SK-N-SH (cell line): ENCODE measurements around the gene ANXA9. TPM values are rescaled to one million over a fixed set of nuclear protein-coding genes. Genes with fewer than 3 reads are reported as not detected.

Source experiments
- CTCF ChIA-PET: fragments of 300-600, 350-600 bp; formaldehyde crosslinking; extraction: SDS; loops from one replicate; lab custom pipeline; 2021; lab: Yijun Ruan, JAX
- POLR2A ChIA-PET: fragments of 350-600 bp; sonication (Branson Sonifier 250); formaldehyde crosslinking; extraction: SDS; loops from one replicate; lab custom pipeline; 2020; ENCODE audit warnings: antibody characterized with exemption, inconsistent platforms; lab: Yijun Ruan, JAX
- DNase-seq: peaks from one replicate; pipeline ENCODE4 v3.0.0; 2012
- H2AFZ ChIP-seq: fragments of 200-600 bp; sonication (generic); 2 replicates; pipeline ENCODE4 v1.8.1; 2016; ENCODE audit warnings: antibody characterized with exemption, mild to moderate bottlenecking, low read depth
- H3F3A ChIP-seq: fragments of 200-600 bp; sonication (generic); replicated peaks from 2 replicates; pipeline ENCODE3; 2016; ENCODE audit warnings: antibody characterized with exemption, mild to moderate bottlenecking; ENCODE audit not compliant: insufficient read depth
- H3K27ac ChIP-seq, 2 experiments: fragments of 200-500 bp in 1 of 2; fragments of 200-600 bp in 1 of 2; sonication (Bioruptor generic) in 1 of 2; sonication (generic), shearing (Covaris generic) in 1 of 2; 2 replicates each; pipeline versions ENCODE4 v1.5.1 to v1.6.1; 2014 to 2016; ENCODE audit warnings: low read depth in 2 of 2, inconsistent platforms in 1 of 2, low read length in 1 of 2, mild to moderate bottlenecking in 1 of 2, mixed read lengths in 1 of 2
- H3K27me3 ChIP-seq: fragments of 200-600 bp; sonication (generic), shearing (Covaris generic); 2 replicates; pipeline ENCODE4 v1.6.1; 2016; ENCODE audit warnings: mixed run types; ENCODE audit not compliant: insufficient read depth
- H3K36me3 ChIP-seq, 2 experiments: fragments of 200-500 bp in 1 of 2; fragments of 200-600 bp in 1 of 2; sonication (Bioruptor generic) in 1 of 2; sonication (generic) in 1 of 2; replicated peaks in 1 of 2; 2 replicates each; pipeline versions ENCODE3 to v1.5.1; 2014 to 2016; ENCODE audit warnings: low read length in 1 of 2, mild to moderate bottlenecking in 1 of 2; ENCODE audit not compliant: insufficient read depth in 2 of 2, control insufficient read depth in 1 of 2
- H3K4me1 ChIP-seq, 2 experiments: fragments of 200-500 bp in 1 of 2; fragments of 200-600 bp in 1 of 2; sonication (Bioruptor generic) in 1 of 2; sonication (generic), shearing (Covaris generic) in 1 of 2; 2 replicates each; pipeline versions ENCODE4 v1.5.1 to v1.6.1; 2014 to 2016; ENCODE audit warnings: low read depth in 1 of 2, low read length in 1 of 2, mixed run types in 1 of 2; ENCODE audit not compliant: insufficient read depth in 2 of 2, control insufficient read depth in 1 of 2
- H3K4me2 ChIP-seq: fragments of 200-600 bp; sonication (generic), shearing (Covaris generic); 2 replicates; pipeline ENCODE4 v1.6.1; 2017; ENCODE audit warnings: mixed run types
- H3K4me3 ChIP-seq, 2 experiments: fragments of 200-500 bp in 1 of 2; fragments of 200-600 bp in 1 of 2; sonication (Bioruptor generic) in 1 of 2; sonication (generic), shearing (Covaris generic) in 1 of 2; 2 replicates each; pipeline versions ENCODE4 v1.5.1 to v1.8.1; 2014 to 2016; ENCODE audit warnings: low read depth in 2 of 2, inconsistent platforms in 1 of 2, low read length in 1 of 2, mild to moderate bottlenecking in 1 of 2, mixed read lengths in 1 of 2, moderate library complexity in 1 of 2
- H3K79me2 ChIP-seq: fragments of 200-600 bp; sonication (generic); 2 replicates; pipeline ENCODE4 v1.8.1; 2017; ENCODE audit warnings: mild to moderate bottlenecking; ENCODE audit not compliant: insufficient read depth
- H3K9ac ChIP-seq: fragments of 200-600 bp; sonication (generic); 2 replicates; pipeline ENCODE4 v1.6.1; 2017; ENCODE audit warnings: mixed run types
- H3K9me2 ChIP-seq: fragments of 200-600 bp; sonication (generic); 2 replicates; pipeline ENCODE4 v1.6.1; 2017; ENCODE audit warnings: mixed run types
- H3K9me3 ChIP-seq: fragments of 200-600 bp; sonication (generic); 2 replicates; pipeline ENCODE4 v1.6.1; 2017; ENCODE audit warnings: mixed run types, mild to moderate bottlenecking, moderate library complexity
- H4K20me1 ChIP-seq: fragments of 200-600 bp; sonication (generic); 2 replicates; pipeline ENCODE4 v1.6.1; 2017; ENCODE audit warnings: mild to moderate bottlenecking, mixed run types; ENCODE audit not compliant: insufficient read depth
- EP300 ChIP-seq, 2 experiments: IDR thresholded peaks; 2 replicates each; pipeline versions ENCODE4 v1.4.0 to v1.6.1; 2012; ENCODE audit warnings: borderline replicate concordance in 1 of 2, low read depth in 1 of 2, low read length in 1 of 2
- FOSL2 ChIP-seq: IDR thresholded peaks from 2 replicates; pipeline ENCODE4 v1.4.0; 2012; ENCODE audit warnings: low read depth, mild to moderate bottlenecking, moderate library complexity, borderline replicate concordance
- FOXM1 ChIP-seq: IDR thresholded peaks from 2 replicates; pipeline ENCODE4 v1.4.0; 2012; ENCODE audit warnings: low read depth, mild to moderate bottlenecking
- GATA2 ChIP-seq: sonication (generic); formaldehyde crosslinking; IDR thresholded peaks from 2 replicates; pipeline ENCODE4 v1.5.0; 2020; ENCODE audit warnings: mild to moderate bottlenecking, missing genetic modification reagents
- JUND ChIP-seq: IDR thresholded peaks from 2 replicates; pipeline ENCODE4 v1.4.0; 2012
- MEF2A ChIP-seq: IDR thresholded peaks from 2 replicates; pipeline ENCODE4 v1.4.0; 2012; ENCODE audit warnings: low read depth, borderline replicate concordance
- NRF1 ChIP-seq: IDR thresholded peaks from 2 replicates; pipeline ENCODE4 v1.6.1; 2012; ENCODE audit warnings: low read depth, mild to moderate bottlenecking, low read length
- PBX3 ChIP-seq: IDR thresholded peaks from 2 replicates; pipeline ENCODE4; 2012
- POLR2AphosphoS5 ChIP-seq: IDR thresholded peaks from 2 replicates; pipeline ENCODE4 v1.6.1; 2012; ENCODE audit warnings: low read depth, low read length
- RCOR1 ChIP-seq: fragments of 150-350 bp; IDR thresholded peaks from 2 replicates; pipeline ENCODE4 v1.6.1; 2017; ENCODE audit warnings: antibody characterized with exemption, low read length
- RFX5 ChIP-seq: IDR thresholded peaks from 2 replicates; pipeline ENCODE4 v1.6.1; 2012; ENCODE audit warnings: mild to moderate bottlenecking, improper control_type of control experiment, low read length
- RXRA ChIP-seq: IDR thresholded peaks from 2 replicates; pipeline ENCODE4 v1.4.0; 2012; ENCODE audit warnings: low read depth, mild to moderate bottlenecking, borderline replicate concordance
- SIN3A ChIP-seq: IDR thresholded peaks from 2 replicates; pipeline ENCODE4 v1.6.1; 2012; ENCODE audit warnings: low read depth, mild to moderate bottlenecking, low read length, moderate library complexity, borderline replicate concordance
- SMC3 ChIP-seq: IDR thresholded peaks from 2 replicates; pipeline ENCODE4 v1.6.1; 2012; ENCODE audit warnings: low read depth, low read length, improper control_type of control experiment
- TEAD4 ChIP-seq: IDR thresholded peaks from 2 replicates; pipeline ENCODE4 v1.4.0; 2012; ENCODE audit warnings: mild to moderate bottlenecking, borderline replicate concordance; ENCODE audit not compliant: insufficient read depth
- ZBTB33 ChIP-seq: IDR thresholded peaks from 2 replicates; pipeline ENCODE4 v1.4.0; 2012; ENCODE audit warnings: low read depth, borderline replicate concordance
- WGBS: methylation state at CpG from one replicate; pipeline ENCODE4 v1.1.6; 2017; ENCODE audit warnings: low lambda C conversion rate; 5-methylcytosine and 5-hydroxymethylcytosine counted together
- polyA plus RNA-seq, 3 experiments: library from polyadenylated mRNA; depleted of rRNA; stranded (reverse); fragments of >200 nt; gene quantifications; 2 replicates each; pipeline ENCODE4 v1.2.3, GENCODE V29; 2012
- TF ChIP-seq, protein P1 (sequence below): fragments of 200-600 bp; sonication (generic); IDR thresholded peaks from 2 replicates; pipeline ENCODE4 v1.6.1; 2017; ENCODE audit warnings: antibody characterized with exemption, mild to moderate bottlenecking, moderate library complexity

ANXA9 gene
- polyA plus RNA-seq, 1 of the 3 experiments (the other 2 are of a cell fraction) = 0.07 TPM

DNA sequence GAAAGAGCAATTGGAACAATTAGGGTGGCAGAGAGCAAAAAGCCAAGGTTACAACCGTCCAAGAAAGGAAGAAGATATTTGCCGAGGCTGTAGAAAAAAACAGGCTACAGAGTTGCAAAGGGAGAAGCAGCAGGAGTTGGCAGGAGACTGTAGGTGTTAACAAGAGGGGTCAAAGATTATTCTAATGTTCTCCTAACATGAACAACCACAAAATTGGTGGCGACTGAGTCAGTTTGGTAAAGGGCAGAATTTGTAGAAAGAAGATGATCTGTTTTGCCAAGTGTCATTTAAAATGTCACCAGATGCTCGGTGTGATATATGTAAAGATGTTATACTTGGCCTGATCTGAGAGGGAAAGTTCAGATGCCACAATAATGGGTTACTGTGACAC lies 25.8 kb downstream of the ANXA9 start:
- Histone ChIP-seq H4K20me1 (no peaks in the 10 kb centered on the region), H3K9me2 (no peaks in the 10 kb centered on the region), H3K27ac (peak overlapping the region; percentile 79 to 86), H2AFZ (peak overlapping the region; percentile 81), H3K79me2 (peaks cover 24% of the 10 kb centered on the region; the same call in 1 of the 2 replicates), H3K9me3 (no peaks in the 10 kb centered on the region), H3K4me1 (peaks cover 6 to 30% of the 10 kb centered on the region in 2 experiments; a peak in 2 of 4 replicates), H3K9ac (peak overlapping the region; percentile 60), H3K4me3 (peak overlapping the region; percentile 24 to 80; a peak in 3 of 4 replicates), H3F3A (peaks cover 15% of the 10 kb centered on the region), H3K36me3 (no peaks in the 10 kb centered on the region), H3K4me2 (peak overlapping the region; percentile 87), H3K27me3 (no peaks in the 10 kb centered on the region)
- WGBS = 41% methylated on average over 4 of the region's 4 CpGs
- no peak for TF ChIP-seq FOXM1
- TF ChIP-seq JUND = no peak
- no peak for TF ChIP-seq FOSL2
- TF ChIP-seq EP300 (IDR thresholded peaks at IDR 0.05; ENCODE audit: borderline replicate concordance in 1 of 2, low read depth in 1 of 2, low read length in 1 of 2) = no peak
- no peak for TF ChIP-seq RFX5
- TF ChIP-seq GATA2 (CRISPR knock-in tag) = no peak
- TF ChIP-seq NRF1 = no peak
- TF ChIP-seq, protein P1, sequence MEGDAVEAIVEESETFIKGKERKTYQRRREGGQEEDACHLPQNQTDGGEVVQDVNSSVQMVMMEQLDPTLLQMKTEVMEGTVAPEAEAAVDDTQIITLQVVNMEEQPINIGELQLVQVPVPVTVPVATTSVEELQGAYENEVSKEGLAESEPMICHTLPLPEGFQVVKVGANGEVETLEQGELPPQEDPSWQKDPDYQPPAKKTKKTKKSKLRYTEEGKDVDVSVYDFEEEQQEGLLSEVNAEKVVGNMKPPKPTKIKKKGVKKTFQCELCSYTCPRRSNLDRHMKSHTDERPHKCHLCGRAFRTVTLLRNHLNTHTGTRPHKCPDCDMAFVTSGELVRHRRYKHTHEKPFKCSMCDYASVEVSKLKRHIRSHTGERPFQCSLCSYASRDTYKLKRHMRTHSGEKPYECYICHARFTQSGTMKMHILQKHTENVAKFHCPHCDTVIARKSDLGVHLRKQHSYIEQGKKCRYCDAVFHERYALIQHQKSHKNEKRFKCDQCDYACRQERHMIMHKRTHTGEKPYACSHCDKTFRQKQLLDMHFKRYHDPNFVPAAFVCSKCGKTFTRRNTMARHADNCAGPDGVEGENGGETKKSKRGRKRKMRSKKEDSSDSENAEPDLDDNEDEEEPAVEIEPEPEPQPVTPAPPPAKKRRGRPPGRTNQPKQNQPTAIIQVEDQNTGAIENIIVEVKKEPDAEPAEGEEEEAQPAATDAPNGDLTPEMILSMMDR = no peak
- TF ChIP-seq POLR2AphosphoS5 = no peak
- no peak for TF ChIP-seq MEF2A
- TF ChIP-seq RCOR1 = no peak
- TF ChIP-seq ZBTB33 = no peak
- TF ChIP-seq PBX3 = no peak
- no peak for TF ChIP-seq TEAD4
- TF ChIP-seq RXRA = no peak
- TF ChIP-seq SMC3 = no peak
- no peak for TF ChIP-seq SIN3A
- ChIA-PET POLR2A (no interaction called here), CTCF (interaction anchor here (2.3 to 15.9 kb wide), 3 partner anchors 13 to 28 kb away, joined by 7 to 371 read pairs (median 79); partner anchors contain the start of genes ANXA9 and CERS2)
- DNase-seq = no peak
